ENCODE results near the gene IDH1. TPM values are rescaled to one million over a fixed set of nuclear protein-coding genes. Genes with fewer than 3 reads are reported as not detected.
"Not testable (repeated sequence)": the region's sequence is repeated elsewhere in the genome, so short reads cannot be mapped to it uniquely, and the experiment has no call there.

IDH1 gene
- total and polyA plus RNA-seq, 4 donors, result 106 to 169 (median 129) TPM

- no peaks in the 10 kb centered on the region for H3K36me3 ChIP-seq (ENCODE audit: control insufficient read depth, insufficient read depth, low read length)
- H3K4me3 ChIP-seq (ENCODE audit: low read depth, low read length), result peak overlapping the region; percentile 89
- no peaks in the 10 kb centered on the region for H3K27me3 ChIP-seq (ENCODE audit: control insufficient read depth, insufficient read depth, low read length)
- 9% methylated on average over 5 of the region's 9 CpGs for WGBS (ENCODE audit: insufficient coverage)
- peaks cover 3% of the 10 kb centered on the region for H3K9me3 ChIP-seq (ENCODE audit: control insufficient read depth, insufficient read depth, low read length)
- peak in 3 of 6 donors; percentile 19 to 84 (median 46) for DNase-seq (ENCODE audit: low read depth in 4 of 6, low spot score in 6 of 6)
- H3K27ac ChIP-seq (ENCODE audit: low read depth, low read length), result peak overlapping the region; percentile 95
- peaks cover 13% of the 10 kb centered on the region for H3K4me1 ChIP-seq (ENCODE audit: control insufficient read depth, insufficient read depth, low read length)
Observed at GRCh38 chr2:208265371-208265800, 10.5 kb upstream of the IDH1 start.

- H3K27me3 ChIP-seq (ENCODE audit: control insufficient read depth, insufficient read depth, low read length); H3K36me3 ChIP-seq (ENCODE audit: control insufficient read depth, insufficient read depth, low read length); H3K4me3 ChIP-seq (ENCODE audit: low read depth, low read length); H3K9me3 ChIP-seq (ENCODE audit: control insufficient read depth, insufficient read depth, low read length): not testable (repeated sequence)
- H3K4me1 ChIP-seq (ENCODE audit: control insufficient read depth, insufficient read depth, low read length), result peaks cover 21% of the 10 kb centered on the region
- 45% methylated on average over 8 of the region's 12 CpGs for WGBS (ENCODE audit: insufficient coverage)
- peak in 2 of 6 donors; percentile 30 to 61 for DNase-seq (ENCODE audit: low read depth in 4 of 6, low spot score in 6 of 6)
- peak overlapping the region; percentile 50 for H3K27ac ChIP-seq (ENCODE audit: low read depth, low read length)
Observed at GRCh38 chr2:208256849-208257813, 2.3 kb upstream of the IDH1 start.

DNA sequence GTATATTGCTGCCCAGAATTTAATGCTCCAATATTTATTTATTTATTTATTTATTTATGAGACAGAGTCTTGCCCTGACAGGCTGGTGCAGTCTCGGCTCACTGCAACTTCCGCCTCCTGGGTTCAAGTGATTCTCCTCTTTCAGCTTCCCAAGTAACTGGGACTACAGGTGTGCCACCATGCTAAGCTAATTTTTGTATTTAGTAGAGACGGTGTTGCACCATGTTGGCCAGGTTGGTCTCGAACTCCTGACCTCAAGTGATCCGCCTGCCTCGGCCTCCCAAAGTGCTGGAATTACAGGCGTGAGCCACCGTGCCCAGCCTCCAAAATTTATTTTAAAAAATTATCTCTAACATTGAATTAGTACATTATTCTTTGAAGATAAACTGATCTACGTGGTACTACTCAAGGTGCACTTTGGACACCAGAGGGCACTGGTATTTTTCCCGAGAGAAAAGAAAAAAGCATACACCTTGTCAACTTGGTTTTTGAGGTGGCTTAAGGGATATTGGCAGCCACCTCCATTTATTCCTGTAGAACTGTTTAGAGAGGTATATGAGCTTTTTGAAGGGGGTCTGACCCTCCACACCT lies 1.4 kb upstream of the IDH1 start:
- WGBS (ENCODE audit: insufficient coverage), result 60% methylated on average over 3 of the region's 10 CpGs
- no peaks in the 10 kb centered on the region for H3K36me3 ChIP-seq (ENCODE audit: control insufficient read depth, insufficient read depth, low read length)
- H3K27ac ChIP-seq (ENCODE audit: low read depth, low read length), result peak overlapping the region; percentile 50
- peak in 1 of 6 donors; percentile 25 for DNase-seq (ENCODE audit: low read depth in 4 of 6, low spot score in 6 of 6)
- H3K9me3 ChIP-seq (ENCODE audit: control insufficient read depth, insufficient read depth, low read length), result no peaks in the 10 kb centered on the region
- peaks cover 21% of the 10 kb centered on the region for H3K4me1 ChIP-seq (ENCODE audit: control insufficient read depth, insufficient read depth, low read length)
- no peaks in the 10 kb centered on the region for H3K27me3 ChIP-seq (ENCODE audit: control insufficient read depth, insufficient read depth, low read length)
- H3K4me3 ChIP-seq (ENCODE audit: low read depth, low read length), result no peak overlapping the region

DNA sequence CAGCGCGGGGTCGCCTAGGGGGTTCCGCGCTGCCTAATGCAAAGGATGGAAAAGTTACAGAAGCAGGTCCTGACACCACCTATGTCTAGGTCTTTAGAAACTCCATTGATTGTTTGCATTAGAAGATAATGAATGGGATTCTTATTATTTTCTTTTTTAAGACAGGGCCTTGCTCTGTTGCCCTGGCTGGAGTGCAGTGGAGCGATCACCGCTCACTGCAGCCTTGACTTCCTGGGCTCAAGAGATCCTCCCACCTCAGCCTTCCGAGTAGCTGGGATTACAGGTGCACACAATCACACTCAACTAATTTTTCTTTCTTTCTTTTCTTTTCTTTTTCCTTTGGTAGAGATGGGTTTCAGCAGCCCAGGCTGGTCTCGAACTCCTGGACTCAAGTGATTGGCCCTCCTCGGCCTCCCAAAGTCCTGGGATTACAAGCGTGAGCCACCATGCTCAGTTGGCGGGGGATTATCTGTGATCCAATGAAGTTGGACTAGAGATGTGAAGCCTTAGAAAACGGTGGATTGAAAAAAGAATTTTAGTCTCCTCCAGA lies 761 bp upstream of the IDH1 start:
- Histone ChIP-seq H3K9me3 (ENCODE audit: control insufficient read depth, insufficient read depth, low read length) (no peaks in the 10 kb centered on the region), H3K36me3 (ENCODE audit: control insufficient read depth, insufficient read depth, low read length) (no peaks in the 10 kb centered on the region), H3K4me3 (ENCODE audit: low read depth, low read length) (peak overlapping the region; percentile 92), H3K4me1 (ENCODE audit: control insufficient read depth, insufficient read depth, low read length) (peaks cover 21% of the 10 kb centered on the region), H3K27me3 (ENCODE audit: control insufficient read depth, insufficient read depth, low read length) (no peaks in the 10 kb centered on the region), H3K27ac (ENCODE audit: low read depth, low read length) (peak overlapping the region; percentile 94)
- 27% methylated on average over 7 of the region's 13 CpGs for WGBS (ENCODE audit: insufficient coverage)
- no peak for DNase-seq (ENCODE audit: low read depth in 4 of 6, low spot score in 6 of 6)

- Histone ChIP-seq H3K9me3 (ENCODE audit: control insufficient read depth, insufficient read depth, low read length) (no peaks in the 10 kb centered on the region), H3K4me3 (ENCODE audit: low read depth, low read length) (peak overlapping the region; percentile 92), H3K27me3 (ENCODE audit: control insufficient read depth, insufficient read depth, low read length) (no peaks in the 10 kb centered on the region), H3K36me3 (ENCODE audit: control insufficient read depth, insufficient read depth, low read length) (no peaks in the 10 kb centered on the region), H3K27ac (ENCODE audit: low read depth, low read length) (peak overlapping the region; percentile 95), H3K4me1 (ENCODE audit: control insufficient read depth, insufficient read depth, low read length) (peaks cover 21% of the 10 kb centered on the region)
- DNase-seq (ENCODE audit: low read depth in 4 of 6, low spot score in 6 of 6), result peak; percentile 72 to 95 (median 84)
- under 1% methylated on average over 35 of the region's 36 CpGs for WGBS (ENCODE audit: insufficient coverage)
Observed at GRCh38 chr2:208254118-208254870, 577 bp downstream of the IDH1 start.

GRCh38 chr2:208253600-208254117 lies 1.2 kb downstream of the IDH1 start:
- 1% methylated on average over 4 of the region's 7 CpGs for WGBS (ENCODE audit: insufficient coverage)
- H3K27ac ChIP-seq (ENCODE audit: low read depth, low read length), result peak overlapping the region; percentile 95

GRCh38 chr2:208252716-208253492 lies 2.0 kb downstream of the IDH1 start:
- H3K4me3 ChIP-seq (ENCODE audit: low read depth, low read length), result peak overlapping the region; percentile 92
- H3K27ac ChIP-seq (ENCODE audit: low read depth, low read length), result no peak overlapping the region

More at GRCh38 chr2:208253600-208254117, 1.2 kb downstream of the IDH1 start:
- peak in 2 of 6 donors; percentile 10 to 17 for DNase-seq (ENCODE audit: low read depth in 4 of 6, low spot score in 6 of 6)
- Histone ChIP-seq H3K9me3 (ENCODE audit: control insufficient read depth, insufficient read depth, low read length) (no peaks in the 10 kb centered on the region), H3K27me3 (ENCODE audit: control insufficient read depth, insufficient read depth, low read length) (no peaks in the 10 kb centered on the region), H3K4me3 (ENCODE audit: low read depth, low read length) (peak overlapping the region; percentile 92), H3K4me1 (ENCODE audit: control insufficient read depth, insufficient read depth, low read length) (peaks cover 21% of the 10 kb centered on the region), H3K36me3 (ENCODE audit: control insufficient read depth, insufficient read depth, low read length) (peaks cover 2% of the 10 kb centered on the region)

GRCh38 chr2:208251098-208251497 lies 3.8 kb downstream of the IDH1 start:
- no peak overlapping the region for H3K4me3 ChIP-seq (ENCODE audit: low read depth, low read length)
- H3K9me3 ChIP-seq (ENCODE audit: control insufficient read depth, insufficient read depth, low read length), result no peaks in the 10 kb centered on the region
- no peak overlapping the region for H3K27ac ChIP-seq (ENCODE audit: low read depth, low read length)
- no peak for DNase-seq (ENCODE audit: low read depth in 4 of 6, low spot score in 6 of 6)
- H3K4me1 ChIP-seq (ENCODE audit: control insufficient read depth, insufficient read depth, low read length), result peaks cover 16% of the 10 kb centered on the region
- no peaks in the 10 kb centered on the region for H3K27me3 ChIP-seq (ENCODE audit: control insufficient read depth, insufficient read depth, low read length)
- WGBS (ENCODE audit: insufficient coverage), result 80% methylated on average over 1 of the region's 4 CpGs
- H3K36me3 ChIP-seq (ENCODE audit: control insufficient read depth, insufficient read depth, low read length), result peaks cover 2% of the 10 kb centered on the region

More at GRCh38 chr2:208252716-208253492, 2.0 kb downstream of the IDH1 start:
- WGBS (ENCODE audit: insufficient coverage), result no CpG with 5 or more reads among the region's 3 CpGs
- Histone ChIP-seq H3K4me1 (ENCODE audit: control insufficient read depth, insufficient read depth, low read length) (peaks cover 17% of the 10 kb centered on the region), H3K36me3 (ENCODE audit: control insufficient read depth, insufficient read depth, low read length) (peaks cover 2% of the 10 kb centered on the region), H3K27me3 (ENCODE audit: control insufficient read depth, insufficient read depth, low read length) (no peaks in the 10 kb centered on the region), H3K9me3 (ENCODE audit: control insufficient read depth, insufficient read depth, low read length) (no peaks in the 10 kb centered on the region)
- no peak for DNase-seq (ENCODE audit: low read depth in 4 of 6, low spot score in 6 of 6)
